ENCODE data around the gene DIO3. TPM values are rescaled to one million over a fixed set of nuclear protein-coding genes. Genes with fewer than 3 reads are reported as not detected.

Gene DIO3
- 1 to 10 TPM in 1 of 2 donors, under 1 TPM in 1; 0.73 to 1.0 TPM for total RNA-seq
- long read RNA-seq, result 0 reads

GRCh38 chr14:101561145-101561896 is at the start of gene DIO3:
Gene DIO3, plus strand, starts transcription at chr14:101561495.
- intact Hi-C loops (cut with DNase I, micrococcal nuclease), result no loop called here
- peak; percentile 60 for ATAC-seq
- DNase-seq, result peak in 1 of 2 donors; percentile 45

GRCh38 chr14:101511620-101512375 is 49.5 kb upstream of the DIO3 start:
- intact Hi-C loops (cut with DNase I, micrococcal nuclease), result no loop called here
- DNase-seq (no peak), ATAC-seq (no peak)

- DNase-seq, result no peak
These were observed 49.0 kb upstream of the DIO3 start for GRCh38 chr14:101512376-101512695.

DNA sequence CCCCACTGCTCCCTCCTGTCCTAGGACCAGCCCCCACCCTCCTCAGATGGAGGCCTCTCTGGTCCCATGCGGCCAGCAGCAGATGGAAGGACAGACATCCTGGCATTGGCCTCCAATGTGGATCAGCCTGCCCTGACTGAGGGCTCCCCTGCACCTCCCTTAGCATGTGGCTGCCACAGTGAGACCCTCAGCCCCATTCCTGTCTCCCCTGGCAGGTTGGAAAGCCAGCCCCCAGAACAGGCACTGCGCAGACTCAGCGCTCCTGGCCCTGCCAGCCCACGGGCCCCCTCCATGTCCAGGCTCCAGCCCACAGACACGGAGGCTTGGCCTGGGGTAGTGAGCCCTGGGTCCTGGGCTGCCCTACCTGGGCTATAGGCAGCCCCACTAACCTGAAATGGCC is 47.2 kb upstream of the DIO3 start:
- intact Hi-C loops (cut with DNase I, micrococcal nuclease), result no loop called here
- DNase-seq (no peak), ATAC-seq (no peak)

More at GRCh38 chr14:101512376-101512695, 49.0 kb upstream of the DIO3 start:
- no peak for ATAC-seq
- intact Hi-C loops (cut with DNase I, micrococcal nuclease), result no loop called here

- DNase-seq (no peak), ATAC-seq (no peak)
- intact Hi-C loops (cut with DNase I, micrococcal nuclease), result no loop called here
These were observed 44.9 kb upstream of the DIO3 start for GRCh38 chr14:101516401-101516800.

DNA sequence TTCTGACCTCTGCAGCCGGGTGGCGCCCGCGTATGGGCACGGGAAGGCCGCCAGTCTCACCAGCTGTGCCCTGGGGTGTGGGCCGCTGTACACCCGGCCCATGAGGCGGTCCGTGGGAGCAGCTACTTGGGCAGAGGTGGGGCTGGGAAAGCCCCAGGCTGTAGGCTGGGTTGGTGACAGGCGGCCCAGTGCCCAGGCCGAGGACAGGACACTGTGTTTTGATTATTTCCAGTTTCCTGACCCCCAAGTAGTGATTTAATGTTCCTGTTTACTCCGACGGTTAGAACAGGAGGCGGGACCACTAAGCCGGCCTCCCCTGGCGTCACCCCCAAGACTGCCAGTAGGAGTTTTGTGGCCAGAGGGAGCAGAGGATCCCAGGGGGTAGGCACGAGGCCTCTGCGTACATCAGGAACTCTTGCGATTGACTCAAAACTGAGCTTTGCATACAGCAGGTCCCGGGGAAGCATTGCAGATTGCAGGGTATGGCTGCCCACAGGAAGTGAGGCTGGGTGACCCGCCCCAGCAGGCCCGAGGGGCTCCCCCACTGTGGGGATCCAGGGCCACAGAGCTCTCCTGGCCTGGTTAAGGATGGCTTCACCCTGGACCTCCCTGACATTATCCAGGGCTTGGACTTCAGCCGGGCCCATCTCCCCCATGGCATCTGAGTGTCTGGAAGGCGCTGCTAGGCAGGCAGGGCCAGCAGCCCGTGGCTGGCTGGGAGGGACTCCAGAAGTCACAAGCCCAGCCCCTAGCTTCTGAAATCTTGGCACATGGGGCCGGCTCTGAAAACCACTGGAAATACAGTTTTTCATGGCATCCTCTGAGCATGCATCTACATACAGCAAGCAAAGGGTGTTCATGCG is 42.5 kb upstream of the DIO3 start:
- intact Hi-C loops (cut with DNase I, micrococcal nuclease), result no loop called here
- DNase-seq (peak; percentile 42 to 58), ATAC-seq (peak; percentile 97)

DNA sequence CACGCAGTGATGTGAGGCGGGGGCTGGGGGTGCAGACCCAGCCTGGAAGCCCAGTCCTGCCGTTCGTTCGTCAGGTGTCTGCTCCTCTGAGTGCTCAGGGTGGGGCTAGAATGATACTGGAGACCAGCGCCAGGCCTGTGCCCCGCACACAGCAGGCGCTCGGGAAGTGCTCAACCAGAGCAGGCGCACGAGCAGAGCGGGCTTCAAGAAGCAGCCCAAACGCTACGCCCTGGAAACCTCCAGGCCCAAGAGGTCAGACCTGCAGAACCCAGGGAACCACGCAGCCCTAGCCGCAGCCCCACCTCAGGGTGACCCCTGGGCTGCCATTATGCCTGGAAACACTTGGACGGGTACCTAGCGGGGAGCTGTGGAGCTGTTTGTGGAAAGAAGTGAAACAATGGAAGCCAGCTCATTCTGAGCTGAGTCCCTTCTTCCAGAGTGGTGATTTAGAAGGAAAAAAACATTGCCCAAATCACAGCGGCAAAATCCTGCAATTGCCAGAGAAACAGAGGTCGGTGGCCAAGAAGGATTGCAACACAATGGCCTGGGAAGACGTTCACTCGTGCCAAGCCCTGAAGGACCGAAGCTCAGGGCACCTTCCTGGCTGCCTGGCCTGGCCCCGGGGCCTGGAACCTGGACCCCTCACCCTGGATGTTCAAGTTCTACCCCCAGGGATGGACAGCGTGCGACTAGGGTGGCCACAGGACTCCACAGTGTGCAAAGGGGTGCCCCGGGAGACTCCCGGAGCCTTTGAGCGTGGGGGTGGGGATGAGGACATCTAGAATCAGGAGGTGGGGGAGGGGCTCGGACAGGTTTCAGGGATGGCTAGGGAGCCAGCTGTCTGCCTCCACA is 40.4 kb upstream of the DIO3 start:
- intact Hi-C loops (cut with DNase I, micrococcal nuclease), result no loop called here
- DNase-seq, result no peak
- ATAC-seq, result no peak

DNA sequence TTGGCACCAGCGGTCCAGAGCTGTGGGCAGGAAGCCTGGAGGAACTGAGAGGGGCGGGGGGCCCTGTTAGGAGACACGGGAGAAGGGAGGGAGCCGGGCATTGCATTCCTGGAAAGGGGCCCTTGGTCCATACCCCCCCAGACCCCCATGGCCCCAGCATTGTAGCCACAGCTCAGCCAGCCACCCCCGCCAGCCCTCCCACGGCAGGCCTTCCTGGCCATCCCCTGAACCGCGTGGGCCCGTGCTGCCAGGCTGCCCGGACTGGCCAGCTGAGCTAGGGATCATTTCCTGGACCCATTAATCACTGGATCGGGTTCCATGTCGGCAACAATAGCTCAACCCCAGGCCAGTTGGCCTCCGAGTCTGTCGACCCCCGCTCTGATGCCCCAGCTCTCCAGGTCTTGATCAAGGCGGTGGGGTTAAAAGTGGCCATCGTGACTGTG is 39.8 kb upstream of the DIO3 start:
- intact Hi-C loops (cut with DNase I, micrococcal nuclease), result no loop called here
- ATAC-seq (no peak), DNase-seq (no peak)

DNA sequence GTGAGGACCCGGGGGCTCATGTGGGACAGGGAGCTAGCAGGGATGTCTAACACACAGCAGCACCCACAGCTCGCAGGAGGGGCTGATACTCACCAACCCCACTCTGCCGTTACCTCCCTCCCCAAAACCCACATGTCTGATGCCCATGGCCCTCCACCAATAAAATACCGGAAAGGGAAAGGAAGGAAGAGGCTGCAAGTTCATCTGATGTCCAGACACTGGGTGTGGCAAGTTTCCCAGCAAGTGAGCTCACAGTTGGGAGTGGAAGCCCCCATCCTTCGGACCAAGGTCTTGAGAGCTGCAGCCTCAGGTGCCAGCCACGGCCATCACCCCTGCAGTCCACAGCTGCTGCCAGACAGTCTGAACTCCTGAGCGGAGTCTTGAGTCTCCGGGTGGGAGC is 39.3 kb upstream of the DIO3 start:
- intact Hi-C loops (cut with DNase I, micrococcal nuclease), result no loop called here
- DNase-seq, result no peak
- no peak for ATAC-seq

DNA sequence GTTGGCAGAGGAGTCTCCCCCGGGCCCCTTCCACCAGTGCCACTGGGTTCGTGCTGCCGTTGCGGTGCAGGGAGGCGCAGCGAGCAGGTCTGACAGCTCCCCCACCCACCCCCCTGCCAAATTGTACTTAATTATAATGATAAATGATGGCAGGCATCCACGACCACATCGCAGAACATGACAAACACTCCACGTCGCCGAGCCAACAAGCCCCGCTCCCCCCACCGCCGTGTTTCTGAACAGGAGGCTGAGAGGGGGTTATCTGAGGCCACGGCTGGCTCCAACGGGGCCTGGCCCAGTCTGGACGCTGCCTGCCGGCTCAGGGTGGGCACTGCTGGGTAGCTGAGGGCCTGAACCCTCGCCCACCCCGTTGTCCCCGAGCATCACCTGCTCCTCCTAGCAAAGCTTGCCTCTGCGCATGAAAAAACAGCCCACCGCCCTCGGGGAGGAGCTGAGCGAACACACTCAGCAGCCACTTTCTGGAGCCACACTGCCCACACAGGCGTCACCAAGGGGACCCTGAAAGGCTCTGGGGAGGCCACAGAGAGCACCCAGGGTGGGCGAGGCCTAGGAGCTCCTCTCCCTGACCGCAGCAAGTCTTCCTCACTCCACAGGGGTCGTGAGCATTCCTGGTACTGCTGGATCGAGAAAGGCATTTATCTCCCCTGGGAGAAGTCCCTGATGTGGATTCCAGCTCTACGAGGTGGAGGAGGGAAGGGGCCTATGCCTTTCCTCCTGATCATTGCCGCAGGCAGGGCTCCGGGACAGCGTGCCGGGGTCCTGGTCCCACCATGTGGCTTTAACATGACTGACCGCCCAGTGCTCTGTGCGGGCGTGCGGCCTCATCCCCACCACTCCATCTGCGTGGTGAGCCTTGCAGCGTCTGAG is 35.4 kb upstream of the DIO3 start:
- DNase-seq (no peak), ATAC-seq (no peak)
- intact Hi-C loops (cut with DNase I, micrococcal nuclease), result no loop called here

GRCh38 chr14:101527987-101528386 is 33.3 kb upstream of the DIO3 start:
- ATAC-seq, result no peak
- intact Hi-C loops (cut with DNase I, micrococcal nuclease), result no loop called here

DNA sequence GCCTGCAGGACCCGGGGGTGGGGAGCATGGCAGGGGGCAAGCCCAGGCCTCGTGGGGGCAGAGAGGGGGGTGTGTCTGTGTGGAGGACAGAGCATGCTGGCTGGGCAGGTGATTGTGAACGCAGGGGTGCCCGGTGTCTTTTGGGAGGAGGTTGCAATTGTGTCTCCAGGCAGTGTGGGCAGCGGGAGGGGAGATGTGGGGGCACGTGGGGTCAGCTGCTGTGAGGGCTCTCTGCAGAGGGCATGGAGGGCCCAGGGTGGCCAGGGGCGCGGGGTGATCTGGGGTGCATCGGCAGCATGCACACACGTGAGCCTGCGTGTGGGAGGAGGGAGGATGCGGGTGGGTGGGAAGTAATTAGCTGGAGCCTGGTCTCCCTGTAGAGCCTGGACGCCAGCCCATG is 32.2 kb upstream of the DIO3 start:
- intact Hi-C loops (cut with DNase I, micrococcal nuclease), result no loop called here
- no peak for DNase-seq
- ATAC-seq, result no peak

More at GRCh38 chr14:101527987-101528386, 33.3 kb upstream of the DIO3 start:
- DNase-seq, result no peak

- intact Hi-C loops (cut with DNase I, micrococcal nuclease), result no loop called here
- DNase-seq (no peak), ATAC-seq (no peak)
These were observed 27.1 kb upstream of the DIO3 start for GRCh38 chr14:101534198-101534597.

- peak; percentile 80 for ATAC-seq
These were observed 26.1 kb upstream of the DIO3 start for GRCh38 chr14:101535232-101535631.

DNA sequence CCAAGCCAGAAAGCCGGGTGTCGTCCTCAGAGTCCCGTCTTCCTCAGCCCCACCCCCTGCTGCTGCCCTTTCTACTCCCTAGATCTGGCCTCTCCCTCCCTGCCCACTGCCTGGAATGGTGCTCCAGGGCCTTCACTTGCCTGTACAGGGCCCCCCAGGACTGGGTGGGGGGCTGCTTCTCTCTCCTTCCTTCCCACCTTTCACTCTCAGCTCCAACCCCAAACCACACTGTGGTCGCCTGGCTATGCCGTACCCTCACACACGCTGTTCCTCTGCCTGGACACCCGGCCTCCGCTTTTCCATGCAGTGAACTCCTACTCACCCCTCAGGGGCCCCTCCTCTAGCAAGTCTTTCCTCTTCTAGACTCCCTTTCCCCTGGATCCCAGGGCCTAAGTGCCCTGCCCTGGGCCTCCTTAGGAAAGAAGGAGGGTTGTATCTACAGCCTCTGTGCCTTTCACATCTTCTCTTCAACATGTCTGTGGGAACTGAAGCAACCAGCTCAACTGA is 25.5 kb upstream of the DIO3 start:
- intact Hi-C loops (cut with DNase I, micrococcal nuclease), result no loop called here
- ATAC-seq (peak; percentile 55), DNase-seq (no peak)

More at GRCh38 chr14:101535232-101535631, 26.1 kb upstream of the DIO3 start:
- DNase-seq, result peak in 1 of 2 donors; percentile 29
- intact Hi-C loops (cut with DNase I, micrococcal nuclease), result no loop called here

DNA sequence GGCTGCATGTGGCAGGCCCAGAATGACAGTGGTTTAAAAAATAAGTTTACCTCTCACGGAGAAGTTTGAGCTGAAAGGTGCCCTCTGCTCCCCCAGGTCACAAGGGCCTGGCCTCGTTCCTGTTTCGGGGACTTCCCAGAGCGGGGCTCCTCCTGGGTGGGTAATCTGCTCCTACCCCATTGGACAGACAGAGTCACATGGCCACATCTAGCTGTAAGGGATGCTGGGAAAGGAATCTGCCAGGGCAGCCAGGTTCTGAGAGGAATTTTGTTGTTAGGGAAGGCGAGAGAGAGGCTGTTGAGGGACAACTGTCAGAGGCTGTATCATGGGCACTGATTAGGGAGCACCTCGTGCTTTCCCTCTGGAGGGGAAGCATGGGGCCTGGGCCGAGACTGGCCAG is 24.0 kb upstream of the DIO3 start:
- intact Hi-C loops (cut with DNase I, micrococcal nuclease), result no loop called here
- no peak for ATAC-seq
- DNase-seq, result no peak

DNA sequence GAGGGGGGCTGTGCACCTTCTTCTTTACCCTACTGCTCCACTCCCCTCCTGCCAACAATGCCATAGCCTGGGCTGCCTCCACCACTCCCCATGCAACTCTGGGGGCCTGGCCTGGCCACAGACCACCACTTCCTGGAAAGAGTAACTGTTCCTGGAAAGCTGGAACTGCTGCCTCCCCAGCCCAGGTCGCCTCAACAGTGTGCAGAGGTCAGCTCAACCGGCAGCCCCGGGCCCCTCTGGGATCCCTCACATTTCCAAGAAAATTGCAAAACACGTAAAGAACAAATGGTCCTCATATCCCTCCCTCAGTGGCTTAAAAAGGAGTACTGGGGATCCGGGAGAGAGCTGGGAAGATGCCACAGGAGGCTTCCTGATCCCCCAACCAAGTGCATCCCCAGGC is 22.4 kb upstream of the DIO3 start:
- intact Hi-C loops (cut with DNase I, micrococcal nuclease), result no loop called here
- ATAC-seq (no peak), DNase-seq (no peak)

All from left colon (tissue), 2 donors.